ENCODE data around the gene HNRNPH3.

DNA sequence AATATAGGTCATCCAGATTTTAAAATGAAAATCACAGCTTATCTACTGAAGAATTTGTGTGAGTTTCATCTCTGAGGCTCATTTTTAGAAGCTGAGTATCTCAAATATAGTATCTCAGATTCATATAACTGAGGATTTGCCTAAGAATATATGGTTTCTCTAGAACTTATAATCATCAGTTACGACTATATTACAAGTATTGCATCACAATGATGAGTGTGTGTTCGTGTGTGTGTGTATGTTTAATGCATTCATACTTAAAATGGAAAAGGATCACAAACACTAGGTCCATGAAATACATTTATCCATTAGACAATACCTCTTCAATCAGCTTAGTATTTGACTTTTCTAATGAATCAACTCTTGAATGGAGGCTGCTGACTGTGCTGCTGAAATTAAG lies 53.9 kb downstream of the HNRNPH3 start:
- TF ChIP-seq, protein P1, sequence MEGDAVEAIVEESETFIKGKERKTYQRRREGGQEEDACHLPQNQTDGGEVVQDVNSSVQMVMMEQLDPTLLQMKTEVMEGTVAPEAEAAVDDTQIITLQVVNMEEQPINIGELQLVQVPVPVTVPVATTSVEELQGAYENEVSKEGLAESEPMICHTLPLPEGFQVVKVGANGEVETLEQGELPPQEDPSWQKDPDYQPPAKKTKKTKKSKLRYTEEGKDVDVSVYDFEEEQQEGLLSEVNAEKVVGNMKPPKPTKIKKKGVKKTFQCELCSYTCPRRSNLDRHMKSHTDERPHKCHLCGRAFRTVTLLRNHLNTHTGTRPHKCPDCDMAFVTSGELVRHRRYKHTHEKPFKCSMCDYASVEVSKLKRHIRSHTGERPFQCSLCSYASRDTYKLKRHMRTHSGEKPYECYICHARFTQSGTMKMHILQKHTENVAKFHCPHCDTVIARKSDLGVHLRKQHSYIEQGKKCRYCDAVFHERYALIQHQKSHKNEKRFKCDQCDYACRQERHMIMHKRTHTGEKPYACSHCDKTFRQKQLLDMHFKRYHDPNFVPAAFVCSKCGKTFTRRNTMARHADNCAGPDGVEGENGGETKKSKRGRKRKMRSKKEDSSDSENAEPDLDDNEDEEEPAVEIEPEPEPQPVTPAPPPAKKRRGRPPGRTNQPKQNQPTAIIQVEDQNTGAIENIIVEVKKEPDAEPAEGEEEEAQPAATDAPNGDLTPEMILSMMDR (IDR thresholded peaks at IDR 0.05), result no peak
- TF ChIP-seq EZH2 (IDR thresholded peaks at IDR 0.05), result no peak

All from neural progenitor cell (in vitro differentiated cells).